DMS 273 (cell line): ENCODE measurements around the gene JMJD1C.

Experiments
- DNase-seq: peaks from one replicate; lab custom pipeline; 2025; ENCODE audit not compliant: unreplicated experiment; lab: John Stamatoyannopoulos, UW

The JMJD1C gene

DNA sequence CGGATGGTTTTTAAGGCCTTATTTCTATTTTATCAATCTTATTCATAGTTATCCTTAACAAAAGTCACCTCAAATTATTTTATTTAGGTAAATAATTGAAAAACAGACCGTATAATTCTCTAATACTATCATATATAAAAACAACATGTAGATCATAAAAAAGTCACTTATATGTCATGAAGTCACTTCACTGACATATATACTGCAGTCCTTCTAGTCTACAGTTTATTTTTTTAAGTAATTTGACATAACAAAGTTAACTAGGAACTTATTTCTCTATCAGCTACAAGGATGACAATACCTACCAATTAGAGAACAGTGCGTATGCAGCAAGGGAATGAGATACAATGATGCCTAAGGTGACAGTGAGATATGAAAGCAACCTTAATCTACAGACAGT is 26.2 kb downstream of the JMJD1C start:
- DNase-seq: no peak

GRCh38 chr10:63438506-63439498 is 27.0 kb downstream of the JMJD1C start:
- no peak for DNase-seq

GRCh38 chr10:63437116-63437949 is 28.4 kb downstream of the JMJD1C start:
- no peak for DNase-seq

- no peak for DNase-seq
These were observed 29.6 kb downstream of the JMJD1C start for GRCh38 chr10:63436225-63436624.

- no peak for DNase-seq
These were observed 30.6 kb downstream of the JMJD1C start for GRCh38 chr10:63434866-63435854.

DNA sequence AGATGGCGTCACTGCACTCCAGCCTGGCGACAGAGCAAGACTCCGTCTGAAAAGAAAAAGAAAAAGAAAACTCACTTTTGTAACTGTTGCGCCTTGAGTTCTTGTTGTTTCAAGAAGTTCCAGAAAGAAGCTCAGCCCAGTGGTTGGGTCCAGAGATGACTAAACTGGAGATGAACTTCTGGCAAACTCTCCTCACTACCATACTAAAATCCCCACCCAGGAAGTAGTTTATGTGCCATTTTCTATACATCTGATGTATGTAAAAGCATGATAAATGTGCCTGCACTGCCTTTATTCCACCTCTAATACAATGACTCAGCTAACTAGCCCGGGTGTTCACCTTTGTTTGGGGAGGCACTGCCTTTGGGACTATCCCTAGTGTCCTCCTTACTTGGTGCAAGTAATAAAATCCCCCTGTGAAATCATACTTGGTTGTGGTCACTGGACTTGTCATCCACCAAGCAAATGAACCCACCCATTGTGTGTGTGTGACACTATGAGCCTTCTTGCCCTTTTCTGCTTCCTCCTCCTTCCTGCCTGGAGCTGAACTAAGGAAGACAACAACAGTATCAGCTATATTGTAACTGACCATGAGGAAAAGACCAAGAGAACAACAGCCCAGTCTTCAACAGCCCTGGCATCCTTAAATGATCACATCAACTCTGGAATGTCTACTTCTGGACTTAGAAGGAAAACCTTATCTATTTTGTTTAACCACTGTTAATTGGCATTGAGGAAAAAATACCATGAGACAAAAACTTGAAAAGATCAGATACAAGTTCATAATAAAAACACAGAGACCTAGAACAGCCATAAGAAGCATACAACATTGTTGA is 33.6 kb downstream of the JMJD1C start:
- no peak for DNase-seq

DNA sequence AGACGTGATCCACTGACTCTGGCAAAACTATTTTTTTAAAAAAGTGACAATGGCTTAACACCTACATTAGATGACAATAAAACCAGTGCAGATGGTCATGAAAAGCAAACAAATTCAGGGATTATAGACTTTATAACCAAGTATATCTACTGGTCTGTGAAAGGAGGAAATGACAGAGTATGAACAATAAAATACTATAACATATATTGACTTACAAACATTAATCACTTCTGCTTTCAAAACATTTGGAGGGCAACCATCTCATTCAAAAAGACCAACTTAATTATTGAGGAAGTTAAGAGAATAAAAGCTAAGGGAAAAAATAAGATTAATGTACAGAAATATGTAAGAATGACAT is 34.8 kb downstream of the JMJD1C start:
- no peak for DNase-seq

- peak; percentile 21 for DNase-seq
These were observed 35.4 kb downstream of the JMJD1C start for GRCh38 chr10:63430091-63430998.

DNA sequence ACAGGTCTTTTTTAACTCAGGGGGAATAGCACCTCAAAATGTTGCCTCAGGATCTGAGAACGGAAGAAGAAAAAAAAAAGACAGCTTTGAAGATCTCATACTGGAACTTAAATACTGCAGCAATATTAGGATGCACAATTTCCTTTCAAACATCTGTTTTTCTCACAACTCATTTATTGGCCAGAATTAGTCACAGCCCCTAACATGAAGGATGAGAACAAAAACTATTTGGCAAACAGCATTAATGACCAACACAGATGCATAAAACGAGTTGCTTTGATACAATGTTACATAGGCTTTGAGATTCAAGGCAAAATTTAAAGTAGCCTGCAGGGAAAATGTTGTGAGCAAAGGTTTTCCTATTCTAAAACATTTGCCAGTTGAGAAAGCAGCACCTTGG is 36.5 kb downstream of the JMJD1C start:
- DNase-seq: no peak

- DNase-seq: no peak
These were observed 38.8 kb downstream of the JMJD1C start for GRCh38 chr10:63427013-63427412.

GRCh38 chr10:63425512-63425911 is 40.3 kb downstream of the JMJD1C start:
- no peak for DNase-seq

GRCh38 chr10:63424576-63424975 is 41.2 kb downstream of the JMJD1C start:
- no peak for DNase-seq

DNA sequence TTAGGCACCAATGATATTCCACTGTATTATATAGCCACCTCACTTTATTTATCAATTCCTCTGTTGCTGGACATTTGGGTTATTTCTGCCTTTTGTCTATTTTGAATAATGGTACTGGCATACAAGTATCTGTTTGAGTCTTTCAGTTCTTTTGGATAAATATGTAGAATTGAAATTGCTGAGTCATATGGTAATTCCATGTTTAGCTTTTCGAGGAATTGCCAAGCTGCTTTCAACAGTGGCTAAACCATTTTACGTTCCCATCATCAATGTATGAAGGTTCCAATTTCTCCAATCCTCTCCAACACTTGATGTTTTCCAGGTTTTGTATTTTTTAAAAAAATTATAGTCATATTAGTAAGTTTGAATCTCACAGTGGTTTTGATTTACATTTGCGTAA is 42.3 kb downstream of the JMJD1C start:
- no peak for DNase-seq

GRCh38 chr10:63421591-63421990 is 44.2 kb downstream of the JMJD1C start:
- DNase-seq: no peak

DNA sequence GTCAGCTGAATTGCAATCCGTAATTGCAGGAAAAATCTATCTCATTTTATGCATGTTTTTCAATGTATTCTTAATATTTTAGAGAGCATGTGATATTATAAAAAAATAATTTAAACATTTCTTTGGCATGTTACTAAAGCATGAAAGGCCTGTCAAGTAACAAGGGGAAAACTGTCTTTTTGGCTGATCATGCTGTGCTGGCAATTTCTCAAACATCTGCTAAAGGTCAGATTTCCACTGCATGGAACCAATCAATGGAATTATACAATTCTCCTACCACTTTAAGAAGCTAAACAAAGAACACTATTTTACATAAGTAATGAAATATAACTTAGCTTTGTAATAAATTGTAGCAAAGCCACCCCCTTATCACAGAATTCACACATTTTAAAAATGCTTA is 49.4 kb downstream of the JMJD1C start:
- peak; percentile 47 for DNase-seq

DNA sequence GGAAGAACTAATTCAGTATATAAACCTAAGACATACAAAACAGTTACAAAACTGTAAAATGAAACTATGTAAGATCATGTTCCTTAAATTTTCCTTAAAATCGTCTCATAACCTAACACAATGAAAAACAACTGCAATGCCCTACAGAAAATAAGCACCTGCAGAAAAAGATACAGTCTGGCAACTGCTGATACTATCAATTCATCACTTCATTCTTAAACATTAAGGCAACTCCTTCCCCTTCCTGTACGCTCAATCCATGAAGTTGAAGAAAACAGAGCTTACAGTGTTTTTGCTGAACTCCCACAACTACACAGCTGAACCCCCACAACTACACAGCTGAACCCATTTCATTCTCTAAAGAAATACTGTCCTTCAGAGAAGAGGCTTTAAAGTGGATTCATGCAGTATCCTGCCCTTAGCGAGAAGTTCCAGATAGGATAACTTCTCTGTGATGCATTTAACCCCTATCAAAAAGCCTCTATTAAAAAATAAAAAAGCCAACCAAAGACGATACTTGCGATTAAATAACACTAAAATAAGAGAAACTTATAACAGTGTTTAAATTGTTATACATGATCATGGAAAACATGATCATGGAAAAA is 50.0 kb downstream of the JMJD1C start:
- no peak for DNase-seq

- no peak for DNase-seq
These were observed 51.1 kb downstream of the JMJD1C start for GRCh38 chr10:63414481-63415260.

DNA sequence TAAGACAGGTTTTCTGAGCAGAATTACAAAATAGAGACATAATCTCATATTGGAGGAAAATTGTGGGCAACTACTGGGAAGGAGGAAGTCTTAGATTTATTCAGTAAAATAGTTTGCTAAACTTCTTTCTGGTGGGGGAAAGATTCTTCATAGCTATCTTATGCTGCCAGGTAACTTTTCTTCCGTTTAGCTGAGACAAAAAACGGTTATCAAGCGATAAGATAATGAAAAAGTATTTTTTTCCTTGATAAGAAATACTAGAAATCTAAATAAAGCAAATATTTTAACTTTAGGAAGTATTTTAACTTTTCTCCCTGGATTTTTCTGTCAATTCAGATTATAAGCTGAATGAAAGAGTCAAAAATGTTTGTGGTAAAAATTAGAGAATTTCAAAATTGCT is 52.3 kb downstream of the JMJD1C start:
- no peak for DNase-seq
